ENCODE data around the gene PRKAG2. TPM values are rescaled to one million over a fixed set of nuclear protein-coding genes. Genes with fewer than 3 reads are reported as not detected.

PRKAG2 gene
- total and polyA plus RNA-seq, 8 donors, result 19.9 to 302 (median 60.9) TPM

DNA sequence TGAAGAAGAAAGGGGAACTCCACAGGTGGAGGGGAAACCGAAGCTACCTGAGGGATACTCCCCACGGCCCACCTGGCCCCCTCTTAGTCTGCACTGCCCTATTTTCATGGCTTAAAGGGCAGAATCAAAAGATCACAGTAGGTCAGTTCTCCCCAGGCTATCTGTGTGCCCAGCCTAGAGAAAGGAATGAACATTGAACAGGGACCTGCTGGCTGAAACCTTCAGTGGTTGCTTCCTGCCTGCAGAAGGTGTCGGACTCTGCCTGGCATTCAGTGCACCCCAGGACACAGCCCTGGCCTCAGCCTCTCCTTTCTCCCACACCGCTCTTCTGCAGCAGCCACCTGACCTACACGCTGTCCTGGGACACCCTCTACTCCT, 74.5 kb downstream of the PRKAG2 start:
- Histone ChIP-seq H3K36me3 (peaks cover 0 to 3% (median 0%) of the 10 kb centered on the region in 4 donors), H3K27me3 (no peaks in the 10 kb centered on the region), H3K4me3 (no peak overlapping the region), H3K4me1 (peaks cover 26 to 57% (median 33%) of the 10 kb centered on the region in 4 donors), H3K27ac (peak overlapping the region in 2 of 5 donors; percentile 34 to 39), H3K9me3 (no peaks in the 10 kb centered on the region)
- TF ChIP-seq POLR2A (IDR thresholded peaks at IDR 0.05), result no peak
- TF ChIP-seq POLR2AphosphoS5 (IDR thresholded peaks at IDR 0.05), result no peak
- TF ChIP-seq, protein P1, sequence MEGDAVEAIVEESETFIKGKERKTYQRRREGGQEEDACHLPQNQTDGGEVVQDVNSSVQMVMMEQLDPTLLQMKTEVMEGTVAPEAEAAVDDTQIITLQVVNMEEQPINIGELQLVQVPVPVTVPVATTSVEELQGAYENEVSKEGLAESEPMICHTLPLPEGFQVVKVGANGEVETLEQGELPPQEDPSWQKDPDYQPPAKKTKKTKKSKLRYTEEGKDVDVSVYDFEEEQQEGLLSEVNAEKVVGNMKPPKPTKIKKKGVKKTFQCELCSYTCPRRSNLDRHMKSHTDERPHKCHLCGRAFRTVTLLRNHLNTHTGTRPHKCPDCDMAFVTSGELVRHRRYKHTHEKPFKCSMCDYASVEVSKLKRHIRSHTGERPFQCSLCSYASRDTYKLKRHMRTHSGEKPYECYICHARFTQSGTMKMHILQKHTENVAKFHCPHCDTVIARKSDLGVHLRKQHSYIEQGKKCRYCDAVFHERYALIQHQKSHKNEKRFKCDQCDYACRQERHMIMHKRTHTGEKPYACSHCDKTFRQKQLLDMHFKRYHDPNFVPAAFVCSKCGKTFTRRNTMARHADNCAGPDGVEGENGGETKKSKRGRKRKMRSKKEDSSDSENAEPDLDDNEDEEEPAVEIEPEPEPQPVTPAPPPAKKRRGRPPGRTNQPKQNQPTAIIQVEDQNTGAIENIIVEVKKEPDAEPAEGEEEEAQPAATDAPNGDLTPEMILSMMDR (IDR thresholded peaks at IDR 0.05), result no peak
- TF ChIP-seq EP300 (IDR thresholded peaks at IDR 0.05), result no peak
- WGBS, 5 donors, result 66 to 86% (median 80%) methylated on average over 5 of the region's 5 CpGs
- intact Hi-C loops (cut with DNase I; ENCODE audit: low total_unique reads), result no loop called here
- DNase-seq, result no peak

DNA sequence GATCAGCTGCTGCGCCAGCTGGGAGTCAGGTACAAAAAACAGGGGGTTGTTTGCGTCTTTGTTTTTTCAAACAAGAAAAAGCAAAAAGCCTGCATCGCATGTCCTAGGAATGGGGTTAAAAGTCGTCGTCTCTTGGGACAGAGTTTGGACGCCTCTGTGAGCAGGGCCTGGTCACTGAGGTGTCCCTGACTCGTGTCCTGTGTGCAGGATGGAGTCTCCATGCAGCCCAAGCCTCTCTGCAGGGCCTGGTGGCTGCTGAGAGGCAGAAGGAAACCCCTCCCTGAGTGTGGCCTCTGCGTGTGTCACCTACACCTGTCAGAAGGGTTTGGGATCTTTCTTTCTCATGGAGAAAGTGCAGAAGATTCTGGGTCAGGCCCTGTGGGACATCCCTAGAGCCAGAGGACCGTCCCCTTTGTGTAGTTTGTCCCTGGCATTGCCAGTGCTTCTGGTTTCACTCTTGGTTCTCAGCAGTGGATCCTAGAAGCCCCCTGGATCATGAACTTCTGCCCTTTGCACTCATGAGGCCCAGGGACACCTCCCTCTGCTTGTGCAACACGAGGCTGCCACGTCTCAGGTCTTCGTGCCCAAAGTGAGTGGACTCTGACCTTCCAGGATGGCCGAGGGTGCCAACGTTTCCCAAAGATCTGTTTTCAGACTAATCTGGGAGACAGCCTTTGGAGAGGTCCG, 75.0 kb downstream of the PRKAG2 start:
- H3K9me3 ChIP-seq, result no peaks in the 10 kb centered on the region
- TF ChIP-seq POLR2A (IDR thresholded peaks at IDR 0.05) (no peak), EP300 (IDR thresholded peaks at IDR 0.05) (no peak), POLR2AphosphoS5 (IDR thresholded peaks at IDR 0.05) (no peak)
- TF ChIP-seq, protein P1 (IDR thresholded peaks at IDR 0.05), result no peak
- H3K4me3 ChIP-seq, result no peak overlapping the region
- DNase-seq, result peak in 1 of 2 donors; percentile 50
- intact Hi-C loops (cut with DNase I; ENCODE audit: low total_unique reads), result no loop called here
- no peaks in the 10 kb centered on the region for H3K27me3 ChIP-seq
- WGBS, 5 donors, result 58 to 73% (median 66%) methylated on average over 14 to 15 of the region's 15 CpGs
- H3K4me1 ChIP-seq, result peaks cover 29 to 57% (median 33%) of the 10 kb centered on the region in 4 donors
- H3K27ac ChIP-seq, result peak overlapping the region in 2 of 5 donors; percentile 34 to 39
- peaks cover 0 to 3% (median 0%) of the 10 kb centered on the region in 4 donors for H3K36me3 ChIP-seq

GRCh38 chr7:151801291-151801690, 75.6 kb downstream of the PRKAG2 start:
- no peak overlapping the region for H3K4me3 ChIP-seq
- no peak for DNase-seq
- H3K4me1 ChIP-seq, result peaks cover 31 to 58% (median 35%) of the 10 kb centered on the region in 4 donors
- WGBS, 5 donors, result 96 to 98% (median 98%) methylated on average over 5 of the region's 5 CpGs
- H3K9me3 ChIP-seq, result no peaks in the 10 kb centered on the region
- TF ChIP-seq POLR2A (IDR thresholded peaks at IDR 0.05) (no peak), EP300 (IDR thresholded peaks at IDR 0.05) (no peak), POLR2AphosphoS5 (IDR thresholded peaks at IDR 0.05) (no peak)
- TF ChIP-seq, protein P1 (IDR thresholded peaks at IDR 0.05), result no peak
- H3K36me3 ChIP-seq, result peaks cover 0 to 3% (median 0%) of the 10 kb centered on the region in 4 donors
- H3K27ac ChIP-seq, result no peak overlapping the region
- H3K27me3 ChIP-seq, result no peaks in the 10 kb centered on the region
- intact Hi-C loops (cut with DNase I; ENCODE audit: low total_unique reads), result no loop called here

DNA sequence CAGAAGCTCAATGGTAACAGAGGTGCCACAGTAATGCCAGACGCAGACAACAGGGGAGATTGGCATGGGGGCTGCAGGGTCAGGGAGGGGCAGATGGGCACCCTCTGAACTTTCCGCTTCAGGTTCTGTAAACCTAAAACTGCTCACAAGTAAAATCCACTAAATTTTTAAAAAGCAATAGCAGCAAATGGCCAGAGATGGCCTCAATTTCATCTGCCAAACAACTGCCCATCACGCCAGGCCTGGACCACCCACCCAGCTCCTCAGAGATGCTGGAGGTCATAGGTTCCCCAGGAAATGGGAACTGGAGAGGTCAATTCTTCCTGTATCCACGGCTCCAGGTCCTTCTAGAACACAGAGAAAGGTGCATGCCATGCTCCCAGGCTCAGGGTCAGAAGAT, 76.1 kb downstream of the PRKAG2 start:
- Histone ChIP-seq H3K4me3 (no peak overlapping the region), H3K4me1 (peaks cover 32 to 59% (median 39%) of the 10 kb centered on the region in 4 donors), H3K36me3 (peaks cover 0 to 3% (median 0%) of the 10 kb centered on the region in 4 donors), H3K9me3 (no peaks in the 10 kb centered on the region), H3K27ac (no peak overlapping the region), H3K27me3 (no peaks in the 10 kb centered on the region)
- TF ChIP-seq POLR2A (IDR thresholded peaks at IDR 0.05) (no peak), POLR2AphosphoS5 (IDR thresholded peaks at IDR 0.05) (no peak), EP300 (IDR thresholded peaks at IDR 0.05) (no peak)
- TF ChIP-seq, protein P1 (IDR thresholded peaks at IDR 0.05), result no peak
- no peak for DNase-seq
- 89 to 98% (median 93%) methylated on average over 4 of the region's 4 CpGs for WGBS, 5 donors
- intact Hi-C loops (cut with DNase I; ENCODE audit: low total_unique reads), result no loop called here
